Stimulated activated CD4-positive, alpha-beta T cell treated with anti-CD3 and anti-CD28 coated beads, Interleukin-1b, Interleukin-23, amount 100 ng/mL, for 1 hour (primary cell): ENCODE data around the gene TMEM255B.
"Not testable (repeated sequence)": the region's sequence is repeated elsewhere in the genome, so short reads cannot be mapped to it uniquely, and the experiment has no call there.

ENCODE experiments used
- DNase-seq, 2 donors: peaks; one replicate each; pipeline ENCODE4 v3.0.0-alpha.2; 2020; ENCODE audit warnings: low read depth in 2 of 2

The TMEM255B gene

GRCh38 chr13:113734826-113735125 lies 24.2 kb upstream of the TMEM255B start:
- DNase-seq: no peak

GRCh38 chr13:113735194-113735593 lies 23.8 kb upstream of the TMEM255B start:
- DNase-seq: no peak

- no peak for DNase-seq
These were observed 23.3 kb upstream of the TMEM255B start for GRCh38 chr13:113735750-113736149.

GRCh38 chr13:113736258-113736731 lies 22.7 kb upstream of the TMEM255B start:
- no peak for DNase-seq

GRCh38 chr13:113737803-113738202 lies 21.2 kb upstream of the TMEM255B start:
- no peak for DNase-seq

GRCh38 chr13:113739527-113740285 lies 19.3 kb upstream of the TMEM255B start:
- no peak for DNase-seq

GRCh38 chr13:113740286-113740556 lies 18.8 kb upstream of the TMEM255B start:
- DNase-seq: no peak

- DNase-seq: no peak
These were observed 18.4 kb upstream of the TMEM255B start for GRCh38 chr13:113740661-113741060.

GRCh38 chr13:113741191-113741668 lies 17.8 kb upstream of the TMEM255B start:
- no peak for DNase-seq

- DNase-seq: no peak
These were observed 17.0 kb upstream of the TMEM255B start for GRCh38 chr13:113742000-113742441.

- DNase-seq: no peak
These were observed 16.4 kb upstream of the TMEM255B start for GRCh38 chr13:113742445-113743120.

- DNase-seq: no peak
These were observed 15.4 kb upstream of the TMEM255B start for GRCh38 chr13:113743366-113744195.

- no peak for DNase-seq
These were observed 14.6 kb upstream of the TMEM255B start for GRCh38 chr13:113744197-113745000.

- no peak for DNase-seq
These were observed 14.0 kb upstream of the TMEM255B start for GRCh38 chr13:113745059-113745458.

GRCh38 chr13:113745500-113746142 lies 13.4 kb upstream of the TMEM255B start:
- DNase-seq: not testable (repeated sequence)

GRCh38 chr13:113746143-113746525 lies 12.9 kb upstream of the TMEM255B start:
- DNase-seq: no peak

GRCh38 chr13:113746671-113747070 lies 12.4 kb upstream of the TMEM255B start:
- no peak for DNase-seq

GRCh38 chr13:113747291-113747833 lies 11.7 kb upstream of the TMEM255B start:
- DNase-seq: no peak

GRCh38 chr13:113748101-113748861 lies 10.7 kb upstream of the TMEM255B start:
- DNase-seq: no peak

- no peak for DNase-seq
These were observed 10.1 kb upstream of the TMEM255B start for GRCh38 chr13:113748862-113749451.
